RWPE1 (cell line): ENCODE data around the gene COL4A1.
"Not testable (repeated sequence)": the region's sequence is repeated elsewhere in the genome, so short reads cannot be mapped to it uniquely, and the experiment has no call there.

Experiments used
- CTCF ChIA-PET: fragments of 350-600 bp; sonication (Branson Sonifier 250); formaldehyde crosslinking; extraction: SDS; loops from one replicate; lab custom pipeline; 2021; lab: Yijun Ruan, JAX
- POLR2A ChIA-PET: fragments of 400-600 bp; formaldehyde crosslinking; extraction: SDS; loops from one replicate; lab custom pipeline; 2020; ENCODE audit warnings: antibody characterized with exemption; ENCODE audit not compliant: low non-redundant PET; lab: Yijun Ruan, JAX
- DNase-seq: peaks from one replicate; pipeline ENCODE4 v3.0.0; 2012; ENCODE audit warnings: low spot score
- H3K27ac ChIP-seq: fragments of 450-650 bp; 2 replicates; pipeline ENCODE4 v1.5.1; 2017
- CTCF ChIP-seq: fragments of 450-650 bp; conservative IDR thresholded peaks from 2 replicates; pipeline ENCODE4 v1.5.1; 2017; ENCODE audit warnings: low read depth, mild to moderate bottlenecking

The COL4A1 gene

GRCh38 chr13:110116072-110116487 lies 190.9 kb downstream of the COL4A1 start:
- POLR2A ChIA-PET = interaction anchor here (0.7 kb wide), 1 partner anchor 1155 kb away, joined by 5 read pairs; no protein-coding TSS in a partner anchor
- CTCF ChIA-PET = interaction anchor here (0.6 to 1.0 kb wide), 7 partner anchors 21 to 921 kb away, joined by 3 to 6 read pairs (median 3); no protein-coding TSS in a partner anchor
- peak; percentile 74 for DNase-seq

GRCh38 chr13:110115591-110115990 lies 191.4 kb downstream of the COL4A1 start:
- H3K27ac ChIP-seq = no peak overlapping the region
- no peak for DNase-seq
- CTCF ChIA-PET = interaction anchor here (0.6 to 1.0 kb wide), 4 partner anchors 16 to 428 kb away, joined by 3 to 6 read pairs (median 4); no protein-coding TSS in a partner anchor
- POLR2A ChIA-PET = no interaction called here
- no peak for TF ChIP-seq CTCF

More at GRCh38 chr13:110116072-110116487, 190.9 kb downstream of the COL4A1 start:
- no peak overlapping the region for H3K27ac ChIP-seq
- peak; percentile 96 for TF ChIP-seq CTCF

GRCh38 chr13:110114316-110114715 lies 192.6 kb downstream of the COL4A1 start:
- POLR2A ChIA-PET = no interaction called here
- no peak overlapping the region for H3K27ac ChIP-seq
- TF ChIP-seq CTCF = no peak
- DNase-seq = no peak
- CTCF ChIA-PET = no interaction called here

GRCh38 chr13:110113284-110113764 lies 193.6 kb downstream of the COL4A1 start:
- POLR2A ChIA-PET = no interaction called here
- peak overlapping the region; percentile 51 for H3K27ac ChIP-seq
- no peak for TF ChIP-seq CTCF
- peak; percentile 61 for DNase-seq
- CTCF ChIA-PET = interaction anchor here (0.5 to 0.8 kb wide), 2 partner anchors 332 to 1025 kb away, joined by 3 read pairs; no protein-coding TSS in a partner anchor

- DNase-seq, H3K27ac ChIP-seq, POLR2A ChIA-PET, CTCF ChIA-PET: not testable (repeated sequence)
Measured at GRCh38 chr13:110112379-110112778, 194.6 kb downstream of the COL4A1 start.

GRCh38 chr13:110110783-110111182 lies 196.2 kb downstream of the COL4A1 start:
- H3K27ac ChIP-seq = no peak overlapping the region
- no peak for TF ChIP-seq CTCF
- ChIA-PET CTCF (no interaction called here), POLR2A (no interaction called here)
- DNase-seq = no peak

GRCh38 chr13:110109910-110110309 lies 197.0 kb downstream of the COL4A1 start:
- DNase-seq = peak; percentile 65

More at GRCh38 chr13:110109910-110110309, 197.0 kb downstream of the COL4A1 start:
- no peak for TF ChIP-seq CTCF
- H3K27ac ChIP-seq = peak overlapping the region; percentile 46
- POLR2A ChIA-PET = no interaction called here
- CTCF ChIA-PET = interaction anchor here (0.6 to 1.0 kb wide), 5 partner anchors 9 to 1195 kb away, joined by 3 to 5 read pairs (median 4); no protein-coding TSS in a partner anchor
